ENCODE data around the gene ACTL10.

DNA sequence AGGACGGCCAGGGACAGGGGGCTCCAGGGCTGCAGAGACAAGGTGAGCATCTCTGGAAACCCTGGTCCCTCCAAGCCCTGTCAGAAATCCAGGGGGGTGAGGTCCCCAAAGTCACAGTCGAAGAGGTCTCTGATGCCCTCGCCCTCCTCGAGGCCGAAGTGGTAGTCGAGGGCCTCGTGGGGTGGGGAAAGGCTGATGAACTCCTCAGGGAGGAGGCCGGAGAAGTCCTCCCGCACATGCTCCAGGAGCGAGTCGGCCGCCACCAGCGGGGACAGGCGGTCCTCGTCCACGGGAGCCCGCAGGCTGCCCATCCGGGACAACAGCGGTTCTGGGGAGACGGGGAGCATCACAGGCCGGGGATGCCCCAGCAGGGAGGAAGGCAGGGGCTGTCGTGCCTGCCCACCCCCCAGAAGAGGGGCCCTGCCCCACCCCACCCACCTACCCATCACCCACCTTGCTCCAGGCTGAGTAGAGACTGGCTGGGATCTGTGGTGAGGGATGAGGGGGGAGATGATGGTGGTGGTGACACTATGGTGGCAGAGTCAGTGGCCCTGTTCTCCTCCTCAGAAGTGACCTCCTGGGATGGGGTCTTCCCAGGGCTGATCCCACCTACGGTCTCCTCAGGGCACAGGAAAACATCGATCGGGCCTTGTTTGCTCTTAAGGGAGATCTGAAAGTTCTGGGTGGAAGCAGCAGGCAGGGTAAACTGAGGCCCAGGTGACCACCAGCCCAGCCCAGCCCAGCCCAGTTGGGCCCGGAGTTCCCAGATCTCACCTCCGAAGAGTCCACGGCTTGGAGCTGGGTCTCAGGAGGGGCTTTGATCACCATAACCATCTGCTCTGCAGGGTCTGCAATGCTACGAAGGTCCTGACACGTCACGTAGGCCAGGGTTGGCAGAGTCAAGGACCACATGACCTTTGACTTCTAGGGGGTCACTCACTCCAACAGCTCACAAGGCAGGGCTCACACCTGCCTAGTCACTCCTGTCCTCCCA, 10.2 kb downstream of the ACTL10 start:
- no peak for TF ChIP-seq BHLHE40 (IDR thresholded peaks at IDR 0.05; ENCODE audit: borderline replicate concordance)
- no peak for TF ChIP-seq FOXA1 (IDR thresholded peaks at IDR 0.05)
- TF ChIP-seq FOXM1 (IDR thresholded peaks at IDR 0.05; ENCODE audit: borderline replicate concordance) = no peak
- no peak for TF ChIP-seq L3MBTL2 (conservative IDR thresholded peaks at IDR 0.05)
- no peak for TF ChIP-seq TARDBP (IDR thresholded peaks at IDR 0.05)
- no peak for TF ChIP-seq SUZ12 (IDR thresholded peaks at IDR 0.05)
- TF ChIP-seq SP1 (IDR thresholded peaks at IDR 0.05) = no peak
- no peak for TF ChIP-seq NFRKB (IDR thresholded peaks at IDR 0.05)
- TF ChIP-seq CTBP1 (IDR thresholded peaks at IDR 0.05; ENCODE audit: borderline replicate concordance) = no peak
- TF ChIP-seq FOXK2 (IDR thresholded peaks at IDR 0.05) = no peak
- TF ChIP-seq ELF4 (IDR thresholded peaks at IDR 0.05) = no peak

Measured in HEK293T (cell line).